HG02678 (cell line): Measurements from ENCODE around the gene COMMD9.
A peak's percentile ranks its signal among the peaks of the same experiment; 100 is the strongest.

Source experiments
- ATAC-seq: cut with Tn5 transposase; IDR thresholded peaks from one replicate; pipeline ENCODE4 v1.9.1; 2021; ENCODE audit warnings: mild to moderate bottlenecking, moderate library complexity; ENCODE audit not compliant: unreplicated experiment

COMMD9 gene

GRCh38 chr11:36296884-36297543 is 7.8 kb upstream of the COMMD9 start:
- ATAC-seq: no peak

GRCh38 chr11:36295926-36296325 is 6.7 kb upstream of the COMMD9 start, which contains the start of gene PRR5L:
TSS of gene PRR5L (plus strand) at chr11:36296288. CDS start at chr11:36401122, 104,834 bp downstream.
- no peak for ATAC-seq

GRCh38 chr11:36292311-36292722 is 3.1 kb upstream of the COMMD9 start:
- ATAC-seq: no peak

GRCh38 chr11:36288442-36289225 is 590 bp downstream of the COMMD9 start:
- no peak for ATAC-seq

GRCh38 chr11:36282926-36283325 is 6.3 kb downstream of the COMMD9 start:
- ATAC-seq: no peak

GRCh38 chr11:36281850-36282249 is 7.4 kb downstream of the COMMD9 start:
- ATAC-seq: no peak

GRCh38 chr11:36280531-36280930 is 8.7 kb downstream of the COMMD9 start:
- ATAC-seq: no peak

- no peak for ATAC-seq
These were observed 10.5 kb downstream of the COMMD9 start for GRCh38 chr11:36278531-36279282.

- no peak for ATAC-seq
These were observed 14.8 kb downstream of the COMMD9 start for GRCh38 chr11:36274414-36274813.

GRCh38 chr11:36273110-36273509 is 16.1 kb downstream of the COMMD9 start:
- ATAC-seq: no peak

GRCh38 chr11:36271794-36272407 is 17.3 kb downstream of the COMMD9 start:
- no peak for ATAC-seq

GRCh38 chr11:36270701-36271100 is 18.5 kb downstream of the COMMD9 start:
- no peak for ATAC-seq

- no peak for ATAC-seq
These were observed 20.8 kb downstream of the COMMD9 start for GRCh38 chr11:36268337-36268985.

GRCh38 chr11:36266767-36267166 is 22.5 kb downstream of the COMMD9 start:
- no peak for ATAC-seq

- ATAC-seq: peak; percentile 79
These were observed 23.2 kb downstream of the COMMD9 start for GRCh38 chr11:36265793-36266628.

- no peak for ATAC-seq
These were observed 24.3 kb downstream of the COMMD9 start for GRCh38 chr11:36264973-36265344.

GRCh38 chr11:36264011-36264972 is 24.9 kb downstream of the COMMD9 start:
- ATAC-seq: no peak

GRCh38 chr11:36261094-36261493 is 28.1 kb downstream of the COMMD9 start:
- ATAC-seq: no peak
